HCT116 (cell line): ENCODE measurements around the gene SHF.

ENCODE experiments used
- SIN3A ChIP-seq: IDR thresholded peaks from 2 replicates; pipeline ENCODE4 v1.6.1; 2012; ENCODE audit warnings: low read depth
- TF ChIP-seq, protein P1 (sequence below): IDR thresholded peaks from 2 replicates; pipeline ENCODE4 v1.6.1; 2012
- TF ChIP-seq, protein P2 (sequence below), 3 experiments: fragments of 200-600 bp in 1 of 3; sonication (generic) in 1 of 3; IDR thresholded peaks in 2 of 3; conservative IDR thresholded peaks in 1 of 3; 2 replicates each; pipeline ENCODE4 v1.5.1; 2012 to 2017; ENCODE audit warnings: low read depth in 2 of 3, low read length in 2 of 3, antibody characterized with exemption in 1 of 3, borderline replicate concordance in 1 of 3, control low read depth in 1 of 3, mild to moderate bottlenecking in 1 of 3, mixed read lengths in 1 of 3, mixed run types in 1 of 3, moderate library complexity in 1 of 3; ENCODE audit not compliant: insufficient read depth in 1 of 3

DNA sequence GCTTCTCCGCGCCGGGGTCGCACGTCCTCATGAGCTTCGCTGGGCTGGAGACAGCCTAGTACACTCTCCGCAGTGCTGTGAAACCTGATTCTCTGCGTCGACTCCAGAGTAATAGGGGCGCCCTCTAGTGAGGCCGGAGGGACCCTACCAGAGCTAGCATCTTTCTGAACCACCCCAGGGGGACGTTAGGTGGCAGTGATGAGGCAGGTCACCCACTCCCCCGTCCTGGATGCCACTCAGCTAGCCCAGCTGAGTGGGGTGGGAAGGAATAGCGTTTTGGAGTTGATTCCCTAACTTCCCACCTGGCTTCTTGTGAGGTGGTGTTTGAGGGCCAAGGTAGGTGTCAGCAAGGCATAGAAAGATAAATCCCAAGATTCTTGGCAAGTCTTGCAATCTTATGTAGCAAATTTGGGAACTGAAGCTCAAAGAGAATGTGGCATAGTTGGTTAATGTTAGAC is 69.6 kb downstream of the SHF start:
- TF ChIP-seq, protein P1, sequence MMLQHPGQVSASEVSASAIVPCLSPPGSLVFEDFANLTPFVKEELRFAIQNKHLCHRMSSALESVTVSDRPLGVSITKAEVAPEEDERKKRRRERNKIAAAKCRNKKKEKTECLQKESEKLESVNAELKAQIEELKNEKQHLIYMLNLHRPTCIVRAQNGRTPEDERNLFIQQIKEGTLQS = no peak
- no peak for TF ChIP-seq SIN3A
- TF ChIP-seq, protein P2, sequence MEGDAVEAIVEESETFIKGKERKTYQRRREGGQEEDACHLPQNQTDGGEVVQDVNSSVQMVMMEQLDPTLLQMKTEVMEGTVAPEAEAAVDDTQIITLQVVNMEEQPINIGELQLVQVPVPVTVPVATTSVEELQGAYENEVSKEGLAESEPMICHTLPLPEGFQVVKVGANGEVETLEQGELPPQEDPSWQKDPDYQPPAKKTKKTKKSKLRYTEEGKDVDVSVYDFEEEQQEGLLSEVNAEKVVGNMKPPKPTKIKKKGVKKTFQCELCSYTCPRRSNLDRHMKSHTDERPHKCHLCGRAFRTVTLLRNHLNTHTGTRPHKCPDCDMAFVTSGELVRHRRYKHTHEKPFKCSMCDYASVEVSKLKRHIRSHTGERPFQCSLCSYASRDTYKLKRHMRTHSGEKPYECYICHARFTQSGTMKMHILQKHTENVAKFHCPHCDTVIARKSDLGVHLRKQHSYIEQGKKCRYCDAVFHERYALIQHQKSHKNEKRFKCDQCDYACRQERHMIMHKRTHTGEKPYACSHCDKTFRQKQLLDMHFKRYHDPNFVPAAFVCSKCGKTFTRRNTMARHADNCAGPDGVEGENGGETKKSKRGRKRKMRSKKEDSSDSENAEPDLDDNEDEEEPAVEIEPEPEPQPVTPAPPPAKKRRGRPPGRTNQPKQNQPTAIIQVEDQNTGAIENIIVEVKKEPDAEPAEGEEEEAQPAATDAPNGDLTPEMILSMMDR (IDR thresholded peaks at IDR 0.05 in 2 of 3, conservative IDR thresholded peaks at IDR 0.05 in 1 of 3; ENCODE audit: borderline replicate concordance in 1 of 3, insufficient read depth in 1 of 3, low read depth in 2 of 3, low read length in 2 of 3) = peak; percentile 99 to 100 (median 99)
